Bronchial epithelial cell (primary cell): ENCODE measurements around the gene PHF21B. TPM values are rescaled to one million over a fixed set of nuclear protein-coding genes. Genes with fewer than 3 reads are reported as not detected.
A peak's percentile ranks its signal among the peaks of the same experiment; 100 is the strongest.

Source experiments
- DNase-seq: peaks from one replicate; pipeline ENCODE4 v3.0.0-alpha.2; 2010; ENCODE audit warnings: low read depth
- FAIRE-seq: peaks from 2 replicates; lab custom pipeline; 2011; peaks lifted over from hg19 to GRCh38; lab: Jason Lieb, UNC
- H3K27me3 ChIP-seq: 2 replicates; pipeline ENCODE4 v1.5.1; 2011; ENCODE audit warnings: low read length; ENCODE audit not compliant: control insufficient read depth, insufficient read depth
- H3K36me3 ChIP-seq: 2 replicates; pipeline ENCODE4 v1.5.1; 2011; ENCODE audit warnings: low read length; ENCODE audit not compliant: control insufficient read depth, insufficient read depth
- H3K4me3 ChIP-seq: 2 replicates; pipeline ENCODE4 v1.5.1; 2011; ENCODE audit warnings: mild to moderate bottlenecking, low read depth, low read length, control low read depth
- CTCF ChIP-seq: IDR thresholded peaks from 2 replicates; pipeline ENCODE4 v1.5.1; 2011; ENCODE audit warnings: mild to moderate bottlenecking, moderate library complexity, low read length, control low read depth, inconsistent platforms; ENCODE audit not compliant: insufficient read depth, severe bottlenecking
- total RNA-seq: library from RNA; depleted of rRNA; stranded (reverse); fragments of >200 nt; gene quantifications from 2 replicates; pipeline ENCODE4 v1.2.1, GENCODE V29; 2014

The PHF21B gene
- total RNA-seq, 1 donor from 2014 or later = not detected

GRCh38 chr22:44937216-44937615, 72.6 kb downstream of the PHF21B start:
- Histone ChIP-seq H3K4me3 (no peak overlapping the region), H3K36me3 (no peaks in the 10 kb centered on the region), H3K27me3 (no peaks in the 10 kb centered on the region)
- DNase-seq (no peak), FAIRE-seq (no peak)
- no peak for TF ChIP-seq CTCF

GRCh38 chr22:44936201-44936600, 73.6 kb downstream of the PHF21B start:
- FAIRE-seq (no peak), DNase-seq (no peak)
- no peak overlapping the region for H3K4me3 ChIP-seq
- TF ChIP-seq CTCF = no peak
- H3K36me3 ChIP-seq = no peaks in the 10 kb centered on the region
- H3K27me3 ChIP-seq = no peaks in the 10 kb centered on the region

GRCh38 chr22:44935724-44936123, 74.1 kb downstream of the PHF21B start:
- Histone ChIP-seq H3K36me3 (no peaks in the 10 kb centered on the region), H3K27me3 (no peaks in the 10 kb centered on the region), H3K4me3 (no peak overlapping the region)
- FAIRE-seq (no peak), DNase-seq (no peak)
- TF ChIP-seq CTCF = no peak

- no peak for FAIRE-seq
- no peaks in the 10 kb centered on the region for H3K27me3 ChIP-seq
Observed at GRCh38 chr22:44934454-44934735, 75.4 kb downstream of the PHF21B start.

GRCh38 chr22:44933666-44934453, 75.9 kb downstream of the PHF21B start:
- Histone ChIP-seq H3K27me3 (peaks cover 2% of the 10 kb centered on the region), H3K4me3 (no peak overlapping the region), H3K36me3 (no peaks in the 10 kb centered on the region)
- FAIRE-seq (peak; percentile 55), DNase-seq (no peak)
- no peak for TF ChIP-seq CTCF

More at GRCh38 chr22:44934454-44934735, 75.4 kb downstream of the PHF21B start:
- Histone ChIP-seq H3K36me3 (no peaks in the 10 kb centered on the region), H3K4me3 (no peak overlapping the region)
- no peak for DNase-seq
- no peak for TF ChIP-seq CTCF

- no peak for TF ChIP-seq CTCF
- Histone ChIP-seq H3K4me3 (no peak overlapping the region), H3K36me3 (no peaks in the 10 kb centered on the region), H3K27me3 (peaks cover 2% of the 10 kb centered on the region)
- FAIRE-seq (peak; percentile 40), DNase-seq (no peak)
Observed at GRCh38 chr22:44932493-44932892, 77.3 kb downstream of the PHF21B start.
